HepG2 (cell line): ENCODE results near the gene DROSHA. TPM values are rescaled to one million over a fixed set of nuclear protein-coding genes. Genes with fewer than 3 reads are reported as not detected.
A peak's percentile ranks its signal among the peaks of the same experiment; 100 is the strongest.

Experiments
- ATF1 ChIP-seq: IDR thresholded peaks from 2 replicates; pipeline ENCODE4 v1.6.1; 2016; ENCODE audit warnings: mild to moderate bottlenecking, control low read depth
- ELF3 ChIP-seq: IDR thresholded peaks from 2 replicates; pipeline ENCODE4 v1.6.1; 2016; ENCODE audit warnings: missing genetic modification reagents, missing compliant biosample characterization
- NFE2L1 ChIP-seq: sonication (generic); formaldehyde crosslinking; IDR thresholded peaks from 2 replicates; pipeline ENCODE4 v1.4.0; 2020; ENCODE audit warnings: missing genetic modification reagents, mild to moderate bottlenecking, borderline replicate concordance
- RCOR2 ChIP-seq: IDR thresholded peaks from 2 replicates; pipeline ENCODE4 v1.6.1; 2016; ENCODE audit warnings: missing biosample characterization, missing genetic modification reagents
- SRSF9 ChIP-seq: fragments of 200-400 bp; formaldehyde crosslinking; IDR thresholded peaks from 2 replicates; pipeline ENCODE4 v1.6.1; 2018; ENCODE audit warnings: borderline replicate concordance, mild to moderate bottlenecking, low read depth, low read length; ENCODE audit not compliant: insufficient read depth, poor library complexity, severe bottlenecking
- ZNF101 ChIP-seq: sonication (generic); formaldehyde crosslinking; IDR thresholded peaks from 2 replicates; pipeline ENCODE4 v1.4.0; 2020; ENCODE audit warnings: mild to moderate bottlenecking, low read depth, missing genetic modification reagents, borderline replicate concordance
- ZNF264 ChIP-seq: sonication (generic); formaldehyde crosslinking; IDR thresholded peaks from 2 replicates; pipeline ENCODE4 v1.4.0; 2020; ENCODE audit warnings: missing genetic modification reagents
- ZNF746 ChIP-seq: sonication (generic); formaldehyde crosslinking; IDR thresholded peaks from 2 replicates; pipeline ENCODE4 v1.8.0; 2022; ENCODE audit warnings: mild to moderate bottlenecking, missing genetic modification reagents
- polyA plus RNA-seq, 8 experiments: library from polyadenylated mRNA; depleted of rRNA in 3 of 8; stranded (reverse) in 7 of 8; unstranded in 1 of 8; fragments of >200 nt; fragmentation: Illumina TruSeq in 4 of 8; extraction: Trizol in 4 of 8; gene quantifications; 2 replicates each; pipeline versions ENCODE4 v1.2.1 to v1.2.3, GENCODE V29; 2011 to 2016; ENCODE audit warnings: low read depth in 4 of 8, missing spikeins in 1 of 8, mixed read lengths in 1 of 8; ENCODE audit not compliant: insufficient read depth in 1 of 8
- total RNA-seq, 5 experiments: library from RNA; depleted of rRNA; stranded (reverse); fragments of >200 nt; fragmentation: Illumina TruSeq; extraction: Trizol; gene quantifications; 2 replicates each; pipeline ENCODE4 v1.2.3, GENCODE V29; 2016; ENCODE audit warnings: low read depth in 1 of 5
- TF ChIP-seq, protein P1 (sequence below): sonication (generic); formaldehyde crosslinking; IDR thresholded peaks from 2 replicates; pipeline ENCODE4 v1.5.1; 2020; ENCODE audit warnings: mild to moderate bottlenecking, missing genetic modification reagents
- TF ChIP-seq, protein P2 (sequence below): sonication (generic); formaldehyde crosslinking; IDR thresholded peaks from 2 replicates; pipeline ENCODE4 v1.4.0; 2020; ENCODE audit warnings: missing genetic modification reagents, low read depth, mild to moderate bottlenecking, borderline replicate concordance
- TF ChIP-seq, protein P3 (sequence below): sonication (generic); formaldehyde crosslinking; IDR thresholded peaks from 2 replicates; pipeline ENCODE4 v1.8.1; 2023; ENCODE audit warnings: mild to moderate bottlenecking, missing genetic modification reagents
- TF ChIP-seq, protein P4 (sequence below): sonication (generic); formaldehyde crosslinking; IDR thresholded peaks from 2 replicates; pipeline ENCODE4 v1.8.1; 2023; ENCODE audit warnings: mild to moderate bottlenecking, missing genetic modification reagents, borderline replicate concordance

Gene DROSHA
- total and polyA plus RNA-seq, 2 of the 13 experiments (the other 11 are each of a cell fraction or from before 2014, with no cell fraction given): 22.3 to 29.4 TPM

DNA sequence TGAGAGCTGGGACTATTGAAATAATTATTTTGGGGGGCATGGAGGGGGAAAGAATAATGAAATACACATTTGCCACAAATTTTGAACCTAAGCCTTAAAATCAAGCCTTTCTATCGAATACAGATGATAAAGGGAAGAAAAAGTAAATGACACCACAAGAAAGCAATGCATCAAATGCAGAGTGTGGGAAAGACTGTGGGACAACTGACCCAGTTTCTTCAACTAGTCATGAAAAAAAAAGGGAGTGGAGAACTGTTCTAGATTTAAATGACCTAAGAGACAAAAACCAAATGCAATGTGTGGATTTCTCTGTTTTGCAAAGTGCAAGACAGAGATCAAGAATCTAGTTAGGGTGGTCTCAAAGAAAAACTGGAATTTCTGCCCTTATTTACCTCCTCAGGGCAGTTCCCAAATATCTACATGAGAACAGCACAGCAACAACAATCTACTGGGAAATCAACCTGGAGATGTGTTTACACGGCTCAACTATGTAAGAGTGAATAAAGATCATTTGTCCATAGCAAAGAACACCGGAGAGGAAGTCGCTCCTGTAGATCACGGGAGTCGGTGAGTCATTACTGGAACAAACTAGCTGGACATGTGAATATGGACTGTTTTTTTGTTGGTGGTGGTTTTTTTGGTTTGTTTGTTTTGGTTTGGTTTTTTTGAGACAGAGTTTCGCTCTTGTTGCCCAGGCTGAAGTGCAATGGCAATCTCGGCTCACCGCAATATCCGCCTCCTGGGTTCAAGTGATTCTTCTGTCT lies 145.9 kb downstream of the DROSHA start (continued):
- TF ChIP-seq, protein P1, sequence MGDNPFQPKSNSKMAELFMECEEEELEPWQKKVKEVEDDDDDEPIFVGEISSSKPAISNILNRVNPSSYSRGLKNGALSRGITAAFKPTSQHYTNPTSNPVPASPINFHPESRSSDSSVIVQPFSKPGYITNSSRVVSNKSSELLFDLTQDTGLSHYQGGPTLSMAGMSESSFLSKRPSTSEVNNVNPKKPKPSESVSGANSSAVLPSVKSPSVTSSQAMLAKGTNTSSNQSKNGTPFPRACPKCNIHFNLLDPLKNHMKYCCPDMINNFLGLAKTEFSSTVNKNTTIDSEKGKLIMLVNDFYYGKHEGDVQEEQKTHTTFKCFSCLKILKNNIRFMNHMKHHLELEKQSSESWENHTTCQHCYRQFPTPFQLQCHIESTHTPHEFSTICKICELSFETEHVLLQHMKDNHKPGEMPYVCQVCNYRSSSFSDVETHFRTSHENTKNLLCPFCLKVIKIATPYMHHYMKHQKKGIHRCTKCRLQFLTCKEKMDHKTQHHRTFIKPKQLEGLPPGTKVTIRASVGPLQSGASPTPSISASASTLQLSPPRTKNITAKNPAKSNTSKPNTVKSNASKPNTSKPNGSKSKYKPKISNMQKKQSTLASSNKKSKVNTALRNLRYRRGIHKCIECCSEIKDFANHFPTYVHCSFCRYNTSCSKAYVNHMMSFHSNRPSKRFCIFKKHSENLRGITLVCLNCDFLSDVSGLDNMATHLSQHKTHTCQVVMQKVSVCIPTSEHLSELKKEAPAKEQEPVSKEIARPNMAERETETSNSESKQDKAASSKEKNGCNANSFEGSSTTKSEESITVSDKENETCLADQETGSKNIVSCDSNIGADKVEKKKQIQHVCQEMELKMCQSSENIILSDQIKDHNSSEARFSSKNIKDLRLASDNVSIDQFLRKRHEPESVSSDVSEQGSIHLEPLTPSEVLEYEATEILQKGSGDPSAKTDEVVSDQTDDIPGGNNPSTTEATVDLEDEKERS (CRISPR knock-in tag): no peak
- TF ChIP-seq NFE2L1 (CRISPR knock-in tag): no peak
- TF ChIP-seq, protein P2, sequence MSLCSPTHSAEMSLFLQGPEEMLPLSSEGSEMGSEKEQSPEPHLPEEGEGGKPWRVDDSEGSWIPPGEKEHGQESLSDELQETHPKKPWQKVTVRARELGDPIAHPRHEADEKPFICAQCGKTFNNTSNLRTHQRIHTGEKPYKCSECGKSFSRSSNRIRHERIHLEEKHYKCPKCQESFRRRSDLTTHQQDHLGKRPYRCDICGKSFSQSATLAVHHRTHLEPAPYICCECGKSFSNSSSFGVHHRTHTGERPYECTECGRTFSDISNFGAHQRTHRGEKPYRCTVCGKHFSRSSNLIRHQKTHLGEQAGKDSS: no peak
- TF ChIP-seq ELF3: peak; percentile 20; the same call in 1 of the 2 replicates
- no peak for TF ChIP-seq ZNF746 (CRISPR knock-in tag)
- no peak for TF ChIP-seq ATF1 (CRISPR knock-in tag)
- TF ChIP-seq, protein P3, sequence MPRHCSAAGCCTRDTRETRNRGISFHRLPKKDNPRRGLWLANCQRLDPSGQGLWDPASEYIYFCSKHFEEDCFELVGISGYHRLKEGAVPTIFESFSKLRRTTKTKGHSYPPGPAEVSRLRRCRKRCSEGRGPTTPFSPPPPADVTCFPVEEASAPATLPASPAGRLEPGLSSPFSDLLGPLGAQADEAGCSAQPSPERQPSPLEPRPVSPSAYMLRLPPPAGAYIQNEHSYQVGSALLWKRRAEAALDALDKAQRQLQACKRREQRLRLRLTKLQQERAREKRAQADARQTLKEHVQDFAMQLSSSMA (CRISPR knock-in tag): no peak
- TF ChIP-seq ZNF101: no peak
- no peak for TF ChIP-seq SRSF9
- TF ChIP-seq RCOR2 (CRISPR knock-in tag): no peak
- no peak for TF ChIP-seq ZNF264 (CRISPR knock-in tag)
- TF ChIP-seq, protein P4, sequence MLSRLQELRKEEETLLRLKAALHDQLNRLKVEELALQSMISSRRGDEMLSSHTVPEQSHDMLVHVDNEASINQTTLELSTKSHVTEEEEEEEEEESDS (CRISPR knock-in tag): no peak
